A673 (cell line): Measurements from ENCODE around the gene ROR1.

Experiments
- CTCF ChIP-seq: fragments of 300-800, 200-600 bp; sonication (generic); conservative IDR thresholded peaks from 2 replicates; pipeline ENCODE4 v1.5.1; 2017; ENCODE audit warnings: low read depth, mild to moderate bottlenecking, antibody characterized with exemption, low read length, moderate library complexity, mixed read lengths
- EZH2 ChIP-seq: fragments of 200-600 bp; sonication (generic); IDR thresholded peaks from 2 replicates; pipeline ENCODE4 v1.6.1; 2017; ENCODE audit warnings: borderline replicate concordance, low read depth, mild to moderate bottlenecking, mixed read lengths, antibody characterized with exemption, low read length; ENCODE audit not compliant: poor library complexity, severe bottlenecking

- TF ChIP-seq CTCF (no peak), EZH2 (no peak)
These were observed 401.8 kb downstream of the ROR1 start for GRCh38 chr1:64175639-64176038.
